GM21737 (cell line): ENCODE data around the gene CTSH.
A peak's percentile ranks its signal among the peaks of the same experiment; 100 is the strongest.
"Not testable (repeated sequence)": the region's sequence is repeated elsewhere in the genome, so short reads cannot be mapped to it uniquely, and the experiment has no call there.

ENCODE experiments used
- ATAC-seq: cut with Tn5 transposase; IDR thresholded peaks from one replicate; pipeline ENCODE4 v1.9.1; 2021; ENCODE audit warnings: mild to moderate bottlenecking, moderate library complexity; ENCODE audit not compliant: unreplicated experiment

Gene CTSH

DNA sequence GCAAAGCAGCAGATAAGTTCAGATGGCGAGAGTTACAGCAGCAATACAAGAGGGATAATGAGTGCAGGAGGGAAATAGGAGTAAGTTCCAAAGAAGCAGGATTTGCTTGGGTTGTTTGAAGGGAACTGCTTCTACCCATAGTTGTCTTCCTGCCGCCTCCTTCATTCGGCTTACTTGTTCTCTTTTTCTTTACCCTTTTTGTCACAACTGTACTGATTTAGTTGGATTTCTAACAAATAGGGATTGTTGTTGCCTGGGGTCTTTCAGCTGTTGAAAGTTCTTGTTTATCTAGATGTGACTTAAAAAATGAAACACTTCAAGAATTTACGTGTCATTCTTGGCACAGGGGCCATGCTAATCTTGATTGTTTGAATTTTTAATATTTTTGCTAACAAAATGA is 46.3 kb downstream of the CTSH start:
- no peak for ATAC-seq

DNA sequence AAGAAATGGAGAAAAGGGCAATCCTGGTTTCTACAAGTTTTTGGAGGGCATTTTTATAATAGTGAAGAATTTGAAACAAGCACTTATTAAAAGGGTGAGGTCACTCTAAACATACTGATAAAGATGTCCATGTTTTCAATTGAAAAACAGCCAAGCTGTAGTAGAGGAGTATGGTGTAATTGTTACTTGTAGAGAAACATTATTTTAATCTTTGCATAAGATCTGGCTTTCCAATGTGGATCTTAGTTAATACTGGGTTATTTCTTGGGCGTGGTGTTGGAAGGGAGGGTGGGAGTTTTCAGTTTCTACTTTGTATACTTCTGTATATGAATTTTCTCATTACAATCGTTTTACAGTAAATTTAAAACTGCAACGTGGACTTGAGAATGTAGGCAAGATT is 49.4 kb downstream of the CTSH start:
- ATAC-seq: no peak

DNA sequence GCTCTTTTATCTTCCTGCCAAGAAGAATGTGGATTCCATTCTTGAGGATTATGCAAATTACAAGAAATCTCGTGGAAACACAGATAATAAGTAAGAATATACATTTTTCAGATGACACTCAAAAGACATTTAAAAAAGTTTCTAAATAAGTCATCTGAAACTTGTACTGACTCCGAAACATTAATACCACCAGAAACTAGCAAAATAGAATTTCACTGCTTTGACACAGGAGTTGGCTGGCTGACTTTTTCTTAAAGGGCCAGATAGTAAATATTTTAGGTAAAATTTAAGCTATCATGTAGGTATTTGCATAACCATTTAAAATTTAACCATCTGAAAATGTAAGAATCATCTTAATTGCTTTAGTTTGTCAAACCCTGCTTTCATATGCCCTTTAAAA is 51.3 kb downstream of the CTSH start:
- no peak for ATAC-seq

DNA sequence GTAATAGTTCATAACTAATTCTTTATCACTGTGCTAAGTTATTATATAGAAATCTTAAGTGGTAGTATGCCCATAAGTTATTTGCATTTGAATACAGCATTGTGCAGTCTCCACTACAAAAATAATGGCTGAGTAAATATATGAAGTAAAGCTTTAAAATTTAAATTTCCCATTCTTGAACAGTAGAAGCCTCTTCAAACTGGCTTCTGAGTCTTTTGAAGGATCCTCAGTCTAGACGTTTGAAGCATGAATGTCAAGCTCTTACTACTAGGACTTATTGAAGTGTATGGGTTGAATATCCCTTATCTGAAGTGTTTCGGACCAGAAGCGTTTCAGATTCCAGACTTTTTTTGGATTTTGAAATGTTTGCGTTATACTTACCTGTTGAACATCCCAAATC is 55.8 kb downstream of the CTSH start:
- ATAC-seq: no peak

GRCh38 chr15:78881681-78882080 is 63.2 kb downstream of the CTSH start:
- no peak for ATAC-seq

- no peak for ATAC-seq
Measured at GRCh38 chr15:78880813-78881212, 64.0 kb downstream of the CTSH start.

- ATAC-seq: no peak
Measured at GRCh38 chr15:78880242-78880533, 64.7 kb downstream of the CTSH start.

GRCh38 chr15:78879517-78880241 is 65.2 kb downstream of the CTSH start:
- no peak for ATAC-seq

- no peak for ATAC-seq
Measured at GRCh38 chr15:78878356-78878755, 66.5 kb downstream of the CTSH start.

- ATAC-seq: not testable (repeated sequence)
Measured at GRCh38 chr15:78876954-78877353, 67.9 kb downstream of the CTSH start.

GRCh38 chr15:78875107-78875914 is 69.5 kb downstream of the CTSH start:
- no peak for ATAC-seq

GRCh38 chr15:78873793-78874765 is 70.8 kb downstream of the CTSH start:
- ATAC-seq: no peak

- peak; percentile 59 for ATAC-seq
Measured at GRCh38 chr15:78872972-78873792, 71.7 kb downstream of the CTSH start.

DNA sequence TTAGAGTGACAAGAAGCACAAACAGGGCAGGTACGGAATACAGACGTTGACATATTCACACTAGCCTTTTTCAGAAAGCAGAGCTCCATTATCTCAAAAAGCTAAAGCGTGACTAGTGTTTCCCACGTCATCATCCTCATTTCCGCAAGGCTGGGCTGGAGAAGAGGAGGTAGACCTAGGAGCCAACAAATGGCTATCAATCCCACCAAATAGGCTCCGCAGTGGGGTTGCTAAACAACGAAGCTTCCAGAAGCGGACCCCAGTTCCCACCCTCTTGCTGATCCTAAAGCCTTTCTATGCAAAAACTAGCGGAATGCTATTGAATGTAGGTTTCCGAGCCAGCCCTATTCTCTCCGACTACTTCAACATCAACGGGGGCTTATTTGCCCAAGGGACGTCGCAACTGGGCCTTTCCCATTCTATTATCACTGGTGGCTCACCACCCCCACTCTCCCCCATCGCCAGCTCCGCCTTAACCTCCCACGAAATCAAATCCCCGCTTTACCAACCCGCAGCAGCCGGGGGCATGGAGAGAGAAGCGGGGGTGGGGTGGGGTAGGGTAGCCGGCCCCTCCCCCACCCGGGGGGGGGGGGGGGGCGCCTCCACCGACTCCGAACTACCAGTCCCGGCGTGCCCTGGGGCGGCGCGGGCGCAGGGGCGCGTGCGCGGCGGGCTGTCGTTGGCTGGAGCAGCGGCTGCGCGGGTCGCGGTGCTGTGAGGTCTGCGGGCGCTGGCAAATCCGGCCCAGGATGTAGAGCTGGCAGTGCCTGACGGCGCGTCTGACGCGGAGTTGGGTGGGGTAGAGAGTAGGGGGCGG is 72.5 kb downstream of the CTSH start, which contains the start of gene MORF4L1:
MORF4L1 (plus strand) TSS at position 736 of the 817 bp plus-strand sequence. CDS start 128 bp downstream, outside the sequence.
- ATAC-seq: peak; percentile 86

GRCh38 chr15:78871483-78872127 is 73.2 kb downstream of the CTSH start:
- ATAC-seq: not testable (repeated sequence)
